ENCODE results near the gene P2RY11.

GRCh38 chr19:10087296-10088061, 24.0 kb upstream of the P2RY11 start:
- no peak for TF ChIP-seq CTCF (conservative IDR thresholded peaks at IDR 0.05; ENCODE audit: low read depth, low read length)
- no peak for TF ChIP-seq SMC3 (IDR thresholded peaks at IDR 0.05; ENCODE audit: low read depth, low read length)
- TF ChIP-seq RAD21 (IDR thresholded peaks at IDR 0.05; ENCODE audit: low read length): no peak
- no peak for TF ChIP-seq MAFK (IDR thresholded peaks at IDR 0.05; ENCODE audit: low read depth, low read length)
- TF ChIP-seq CEBPB (IDR thresholded peaks at IDR 0.05; ENCODE audit: low read depth, low read length): no peak
- TF ChIP-seq ELK1 (IDR thresholded peaks at IDR 0.05; ENCODE audit: borderline replicate concordance, low read depth, low read length): no peak
- TF ChIP-seq USF2 (IDR thresholded peaks at IDR 0.05; ENCODE audit: low read depth, low read length): no peak

Data from IMR-90 (cell line).